Measurements from ENCODE around the gene LETM1.

LETM1 gene

DNA sequence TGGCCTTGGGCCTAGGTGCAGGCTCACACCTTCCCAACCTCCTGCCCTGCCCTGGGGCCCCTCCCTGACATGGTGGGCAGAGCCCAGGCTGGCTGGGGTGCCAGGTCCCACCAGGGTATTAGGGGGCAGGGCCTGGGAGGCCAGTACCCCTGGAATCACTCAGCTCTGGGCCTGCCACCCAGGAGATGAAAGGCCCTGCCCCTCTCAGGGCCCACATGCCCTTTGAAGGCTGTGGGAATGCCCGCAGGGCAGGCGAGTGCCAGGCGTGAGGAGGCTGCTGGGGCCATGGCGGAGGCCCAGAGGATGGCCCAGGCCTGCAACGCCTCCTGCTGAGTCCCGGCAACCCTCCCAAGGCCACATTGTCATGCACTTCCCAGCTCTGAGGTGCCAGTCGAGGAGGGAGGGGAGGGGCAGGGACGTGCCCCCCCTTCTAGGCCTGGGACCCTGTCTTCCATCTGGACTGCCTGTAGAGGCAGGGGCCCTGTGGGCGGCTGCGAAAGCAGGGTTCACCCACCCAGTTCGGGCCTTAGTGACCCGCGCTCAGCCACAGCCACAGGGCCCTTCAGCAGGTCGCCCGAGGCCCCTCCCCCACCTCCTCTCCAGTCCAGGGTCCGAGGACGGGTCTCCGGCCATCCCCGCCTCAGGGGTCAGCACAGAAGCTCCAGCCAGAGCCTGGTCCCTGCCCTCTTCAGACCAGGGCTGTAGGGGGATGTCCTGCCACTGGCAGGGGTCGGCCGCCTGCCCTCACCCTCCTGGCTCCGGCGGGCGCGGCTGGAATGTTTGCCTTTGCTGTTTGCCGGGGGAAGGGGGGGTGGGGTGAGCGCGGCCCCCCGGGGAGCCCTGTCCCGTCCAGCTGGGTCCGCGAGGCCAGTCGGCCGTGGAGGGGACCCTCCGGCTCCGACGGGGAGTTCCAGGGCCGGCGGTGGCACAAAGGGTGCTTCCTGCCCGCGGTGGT is 89.6 kb downstream of the LETM1 start:
- DNase-seq (ENCODE audit: low read depth in 1 of 2, low spot score in 1 of 2) = no peak

DNA sequence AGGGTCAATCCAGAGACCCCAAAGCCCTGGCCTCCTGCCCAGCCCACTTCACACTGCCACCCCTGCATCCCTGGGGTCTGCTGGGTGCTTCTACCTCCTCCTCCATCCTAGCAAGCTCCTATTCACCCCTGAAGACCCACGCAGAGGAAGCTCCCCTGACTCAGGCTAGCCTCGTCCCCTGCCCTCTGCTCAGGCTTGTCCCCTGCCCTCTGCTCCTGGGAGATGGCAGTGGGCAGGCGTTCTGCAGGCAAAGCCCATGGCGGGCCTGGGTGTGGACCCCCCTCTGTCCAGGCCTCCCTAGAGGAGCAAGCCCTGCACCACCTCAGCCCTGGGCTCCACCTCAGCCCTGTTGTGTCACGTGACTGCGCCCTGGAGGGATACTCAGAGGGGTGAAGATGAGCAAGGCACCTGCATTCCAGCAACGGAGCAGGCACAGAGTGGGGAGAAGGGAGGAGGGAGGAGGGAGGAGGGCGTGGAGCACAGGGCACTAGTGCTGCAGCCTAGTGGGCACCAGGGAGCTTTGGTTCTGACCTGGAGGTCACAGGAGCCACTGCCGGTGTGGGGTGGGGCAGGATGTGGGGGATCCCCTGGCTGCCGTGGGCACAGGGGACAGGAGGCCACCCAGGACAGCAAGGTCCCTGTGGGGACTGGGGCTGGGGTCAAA is 90.4 kb downstream of the LETM1 start:
- DNase-seq (ENCODE audit: low read depth in 1 of 2, low spot score in 1 of 2) = no peak

DNA sequence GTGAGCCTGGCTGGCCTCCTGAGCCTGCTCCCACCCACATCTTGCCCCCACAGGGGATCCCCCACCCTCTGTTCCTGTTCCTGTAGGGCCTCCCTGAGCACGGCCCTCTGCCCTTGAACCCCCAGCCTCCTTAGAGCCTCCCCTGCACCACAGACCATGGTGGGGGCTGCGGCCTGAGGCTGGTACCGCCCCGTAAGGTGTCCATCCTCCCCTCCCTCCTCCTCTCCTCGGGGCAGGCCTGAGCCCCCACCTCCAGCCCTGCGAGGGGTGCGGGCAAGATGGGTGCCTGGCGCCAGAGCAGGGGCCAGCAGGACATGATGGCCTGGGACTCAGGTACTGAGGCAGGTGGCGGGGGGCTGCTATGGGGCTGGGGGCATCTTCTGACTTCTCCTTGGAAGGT is 91.3 kb downstream of the LETM1 start:
- no peak for DNase-seq (ENCODE audit: low read depth in 1 of 2, low spot score in 1 of 2)

DNA sequence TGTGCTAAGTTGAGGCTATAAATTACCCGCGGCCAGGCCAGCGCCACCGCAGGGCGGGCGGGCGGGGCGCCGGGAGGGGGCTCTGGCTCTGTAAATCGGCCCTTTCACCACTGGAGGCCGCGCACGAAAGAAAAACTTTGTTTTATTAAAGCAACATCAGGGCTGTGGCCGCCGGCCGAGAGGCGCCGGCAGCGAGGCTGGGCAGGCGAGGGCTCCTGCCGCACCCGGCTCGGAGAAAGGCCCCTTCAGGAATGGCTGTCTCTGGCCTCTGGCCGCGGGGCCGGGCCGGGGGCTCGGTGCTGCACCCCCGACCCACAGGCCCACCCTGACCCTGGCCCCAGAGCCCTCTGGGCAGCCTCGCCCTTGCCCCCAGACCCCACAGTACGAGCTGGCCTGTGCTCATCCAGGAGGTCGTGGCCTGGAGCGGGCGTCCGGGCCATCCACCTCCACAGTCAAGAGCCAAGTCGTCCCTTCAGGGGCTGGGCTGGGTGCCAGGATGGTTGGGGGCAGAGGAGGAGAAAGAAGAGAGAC is 92.3 kb downstream of the LETM1 start:
- no peak for DNase-seq (ENCODE audit: low read depth in 1 of 2, low spot score in 1 of 2)

DNA sequence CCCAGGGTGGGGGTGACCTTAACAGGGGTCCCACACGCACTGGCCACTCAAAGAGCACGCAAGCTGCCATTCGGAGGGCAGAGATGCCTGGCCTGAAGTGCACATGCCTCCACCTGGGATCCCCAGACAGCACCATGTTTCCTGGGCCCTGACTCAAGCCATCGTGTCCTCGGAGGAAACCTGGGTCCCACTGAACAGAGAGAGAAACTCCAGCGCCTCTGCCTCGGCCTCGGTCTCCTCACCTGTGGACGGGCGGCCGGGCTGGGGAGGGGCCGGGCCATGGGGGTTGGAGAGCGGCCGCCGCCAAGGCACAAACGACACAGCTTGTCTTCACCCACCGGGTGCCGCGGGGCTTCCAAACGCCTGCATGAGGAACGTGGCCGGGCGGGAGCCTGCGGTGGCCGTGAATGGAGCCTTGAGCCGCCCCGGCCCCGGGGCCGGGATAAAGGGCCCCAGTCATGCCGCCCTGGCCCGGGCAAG is 92.8 kb downstream of the LETM1 start:
- no peak for DNase-seq (ENCODE audit: low read depth in 1 of 2, low spot score in 1 of 2)

DNA sequence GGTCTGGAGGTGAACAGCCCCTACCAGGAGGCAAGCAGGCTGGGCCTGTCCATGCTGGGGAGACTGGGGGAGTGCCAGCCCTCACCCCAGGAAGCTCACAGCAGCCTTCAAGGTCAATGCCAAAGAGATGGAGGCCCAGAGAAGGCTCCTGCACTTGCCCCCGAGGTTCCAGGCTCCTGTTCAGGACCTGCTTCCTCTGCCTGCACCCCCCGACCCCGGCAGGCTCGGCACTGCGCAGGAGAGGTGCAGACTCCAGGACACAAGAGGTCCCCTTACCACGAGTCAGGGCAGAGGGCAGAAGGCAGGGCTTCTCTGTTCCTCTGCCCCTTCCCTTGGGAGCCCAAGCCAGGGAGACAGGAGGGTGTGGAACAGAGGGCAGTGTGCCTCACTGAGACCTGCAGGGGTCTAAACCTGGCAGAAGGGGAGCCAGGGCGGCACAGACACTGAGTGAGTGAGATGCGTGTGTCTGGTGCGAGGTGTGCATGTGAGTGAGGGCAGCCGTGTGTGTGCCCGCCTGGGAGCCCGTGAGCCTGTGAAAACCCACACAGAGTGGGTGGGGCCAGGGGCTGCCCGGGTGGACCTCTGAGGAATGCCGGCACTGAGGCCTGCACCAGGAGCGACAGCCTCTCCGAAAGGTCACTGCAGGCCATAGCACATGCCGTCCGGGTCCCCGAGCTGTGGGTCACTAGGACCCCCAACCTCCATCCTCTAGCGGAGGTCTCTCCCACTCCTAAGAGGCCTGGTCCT is 93.5 kb downstream of the LETM1 start:
- no peak for DNase-seq (ENCODE audit: low read depth in 1 of 2, low spot score in 1 of 2)
